HL-60 (cell line): Measurements from ENCODE around the gene CCDC77.

Experiments used
- TF ChIP-seq, protein P1 (sequence below): IDR thresholded peaks from one replicate; pipeline ENCODE4 v1.5.1; 2011; ENCODE audit warnings: low read length, control low read depth, inconsistent platforms; ENCODE audit not compliant: insufficient read depth
- TF ChIP-seq, protein P2 (sequence below): IDR thresholded peaks from 2 replicates; pipeline ENCODE4 v1.6.1; 2012; ENCODE audit warnings: low read depth; ENCODE audit not compliant: insufficient replicate concordance

DNA sequence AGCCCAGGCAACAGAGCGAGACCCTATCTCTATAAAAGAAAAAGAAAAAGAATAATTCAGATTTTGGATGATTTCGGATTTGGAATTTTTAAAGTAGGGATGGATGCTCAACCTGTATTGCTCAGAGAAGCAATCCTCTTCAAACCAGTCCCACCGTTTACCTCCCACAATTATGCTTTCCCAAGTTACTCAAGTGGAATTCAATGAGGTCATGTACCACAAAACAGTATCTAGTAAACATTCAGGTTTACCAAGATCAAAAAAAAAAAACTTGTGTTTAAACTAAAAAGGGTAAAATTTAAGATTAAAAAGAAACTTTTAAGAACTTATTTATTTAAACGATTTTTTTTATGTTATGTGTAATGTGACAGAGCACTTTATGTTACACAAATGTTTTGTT lies 14.8 kb upstream of the CCDC77 start:
- TF ChIP-seq, protein P1, sequence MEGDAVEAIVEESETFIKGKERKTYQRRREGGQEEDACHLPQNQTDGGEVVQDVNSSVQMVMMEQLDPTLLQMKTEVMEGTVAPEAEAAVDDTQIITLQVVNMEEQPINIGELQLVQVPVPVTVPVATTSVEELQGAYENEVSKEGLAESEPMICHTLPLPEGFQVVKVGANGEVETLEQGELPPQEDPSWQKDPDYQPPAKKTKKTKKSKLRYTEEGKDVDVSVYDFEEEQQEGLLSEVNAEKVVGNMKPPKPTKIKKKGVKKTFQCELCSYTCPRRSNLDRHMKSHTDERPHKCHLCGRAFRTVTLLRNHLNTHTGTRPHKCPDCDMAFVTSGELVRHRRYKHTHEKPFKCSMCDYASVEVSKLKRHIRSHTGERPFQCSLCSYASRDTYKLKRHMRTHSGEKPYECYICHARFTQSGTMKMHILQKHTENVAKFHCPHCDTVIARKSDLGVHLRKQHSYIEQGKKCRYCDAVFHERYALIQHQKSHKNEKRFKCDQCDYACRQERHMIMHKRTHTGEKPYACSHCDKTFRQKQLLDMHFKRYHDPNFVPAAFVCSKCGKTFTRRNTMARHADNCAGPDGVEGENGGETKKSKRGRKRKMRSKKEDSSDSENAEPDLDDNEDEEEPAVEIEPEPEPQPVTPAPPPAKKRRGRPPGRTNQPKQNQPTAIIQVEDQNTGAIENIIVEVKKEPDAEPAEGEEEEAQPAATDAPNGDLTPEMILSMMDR, result no peak
- TF ChIP-seq, protein P2, sequence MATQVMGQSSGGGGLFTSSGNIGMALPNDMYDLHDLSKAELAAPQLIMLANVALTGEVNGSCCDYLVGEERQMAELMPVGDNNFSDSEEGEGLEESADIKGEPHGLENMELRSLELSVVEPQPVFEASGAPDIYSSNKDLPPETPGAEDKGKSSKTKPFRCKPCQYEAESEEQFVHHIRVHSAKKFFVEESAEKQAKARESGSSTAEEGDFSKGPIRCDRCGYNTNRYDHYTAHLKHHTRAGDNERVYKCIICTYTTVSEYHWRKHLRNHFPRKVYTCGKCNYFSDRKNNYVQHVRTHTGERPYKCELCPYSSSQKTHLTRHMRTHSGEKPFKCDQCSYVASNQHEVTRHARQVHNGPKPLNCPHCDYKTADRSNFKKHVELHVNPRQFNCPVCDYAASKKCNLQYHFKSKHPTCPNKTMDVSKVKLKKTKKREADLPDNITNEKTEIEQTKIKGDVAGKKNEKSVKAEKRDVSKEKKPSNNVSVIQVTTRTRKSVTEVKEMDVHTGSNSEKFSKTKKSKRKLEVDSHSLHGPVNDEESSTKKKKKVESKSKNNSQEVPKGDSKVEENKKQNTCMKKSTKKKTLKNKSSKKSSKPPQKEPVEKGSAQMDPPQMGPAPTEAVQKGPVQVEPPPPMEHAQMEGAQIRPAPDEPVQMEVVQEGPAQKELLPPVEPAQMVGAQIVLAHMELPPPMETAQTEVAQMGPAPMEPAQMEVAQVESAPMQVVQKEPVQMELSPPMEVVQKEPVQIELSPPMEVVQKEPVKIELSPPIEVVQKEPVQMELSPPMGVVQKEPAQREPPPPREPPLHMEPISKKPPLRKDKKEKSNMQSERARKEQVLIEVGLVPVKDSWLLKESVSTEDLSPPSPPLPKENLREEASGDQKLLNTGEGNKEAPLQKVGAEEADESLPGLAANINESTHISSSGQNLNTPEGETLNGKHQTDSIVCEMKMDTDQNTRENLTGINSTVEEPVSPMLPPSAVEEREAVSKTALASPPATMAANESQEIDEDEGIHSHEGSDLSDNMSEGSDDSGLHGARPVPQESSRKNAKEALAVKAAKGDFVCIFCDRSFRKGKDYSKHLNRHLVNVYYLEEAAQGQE, result no peak
